Ectodermal cell (in vitro differentiated cells): ENCODE measurements around the gene DCLK1.

Experiments used
- H3K27ac ChIP-seq: 2 replicates; pipeline ENCODE4 v1.7.0; 2013; ENCODE audit warnings: mild to moderate bottlenecking, low read depth, low read length; ENCODE audit not compliant: insufficient read depth, poor library complexity, severe bottlenecking
- H3K27me3 ChIP-seq: 2 replicates; pipeline ENCODE4 v1.7.0; 2013; ENCODE audit warnings: mild to moderate bottlenecking, low read length; ENCODE audit not compliant: insufficient read depth, control insufficient read depth, poor library complexity, severe bottlenecking
- H3K36me3 ChIP-seq: one replicate; pipeline ENCODE4 v1.7.0; 2013; ENCODE audit warnings: low read length; ENCODE audit not compliant: control insufficient read depth, insufficient read depth
- H3K4me1 ChIP-seq: one replicate; pipeline ENCODE4 v1.7.0; 2013; ENCODE audit warnings: low read length; ENCODE audit not compliant: control insufficient read depth, insufficient read depth
- H3K4me3 ChIP-seq: 2 replicates; pipeline ENCODE4 v1.7.0; 2013; ENCODE audit warnings: low read depth, low read length, control low read depth; ENCODE audit not compliant: insufficient read depth
- H3K9me3 ChIP-seq: 2 replicates; pipeline ENCODE4 v1.7.0; 2013; ENCODE audit warnings: mild to moderate bottlenecking, low read length, moderate library complexity; ENCODE audit not compliant: control insufficient read depth
- WGBS, 2 experiments: methylation state at CpG; one replicate each; pipeline ENCODE4 v1.1.7; 2013; ENCODE audit warnings: missing lambda C conversion rate in 2 of 2; 5-methylcytosine and 5-hydroxymethylcytosine counted together

The DCLK1 gene

DNA sequence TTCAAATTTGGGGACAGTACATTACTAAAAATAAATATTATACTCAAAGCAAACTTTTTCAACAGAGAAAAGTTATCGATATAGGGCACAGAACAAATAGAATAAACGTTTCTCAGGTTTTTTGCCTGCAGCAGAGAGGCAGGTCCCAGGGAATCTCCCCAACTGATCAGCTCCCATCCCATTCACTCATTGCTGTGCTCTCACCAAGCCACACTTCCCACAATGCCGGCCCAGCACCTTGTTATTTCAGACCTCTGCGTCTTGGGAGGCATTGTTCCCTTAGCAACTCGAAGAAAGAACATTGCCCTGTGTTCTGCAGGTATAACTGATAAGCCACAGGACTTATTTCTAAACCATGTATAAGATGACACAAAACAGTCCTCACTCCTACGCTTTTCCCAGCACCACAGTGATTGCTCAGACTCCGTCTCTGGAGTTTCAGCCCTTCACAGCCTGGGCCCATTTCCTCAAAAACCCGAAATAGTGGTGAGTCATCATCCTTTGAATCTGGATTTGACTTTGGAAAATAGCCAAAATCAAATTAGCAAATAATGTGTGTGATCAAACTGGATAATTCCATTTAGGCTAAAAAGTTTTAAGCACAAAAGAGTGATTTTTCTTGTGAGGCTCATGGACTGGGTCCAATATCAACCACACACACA lies 100.4 kb downstream of the DCLK1 start:
- 85 to 87% methylated on average over 8 of the region's 8 CpGs for WGBS, 2 experiments
- Histone ChIP-seq H3K27ac (no peak overlapping the region), H3K4me3 (no peak overlapping the region), H3K36me3 (no peaks in the 10 kb centered on the region), H3K9me3 (no peaks in the 10 kb centered on the region), H3K27me3 (no peaks in the 10 kb centered on the region), H3K4me1 (peaks cover 8% of the 10 kb centered on the region)

- Histone ChIP-seq H3K36me3 (no peaks in the 10 kb centered on the region), H3K9me3 (no peaks in the 10 kb centered on the region), H3K4me3 (no peak overlapping the region), H3K27me3 (no peaks in the 10 kb centered on the region), H3K4me1 (no peaks in the 10 kb centered on the region), H3K27ac (no peak overlapping the region)
- 95% methylated on average over 5 of the region's 6 CpGs for WGBS, 2 experiments
These were observed 102.0 kb downstream of the DCLK1 start for GRCh38 chr13:36029166-36029565.

- 93 to 95% methylated on average over 6 of the region's 6 CpGs for WGBS, 2 experiments
- Histone ChIP-seq H3K4me3 (no peak overlapping the region), H3K4me1 (no peaks in the 10 kb centered on the region), H3K27me3 (no peaks in the 10 kb centered on the region), H3K27ac (no peak overlapping the region), H3K9me3 (no peaks in the 10 kb centered on the region), H3K36me3 (no peaks in the 10 kb centered on the region)
These were observed 102.7 kb downstream of the DCLK1 start for GRCh38 chr13:36028359-36029025.

DNA sequence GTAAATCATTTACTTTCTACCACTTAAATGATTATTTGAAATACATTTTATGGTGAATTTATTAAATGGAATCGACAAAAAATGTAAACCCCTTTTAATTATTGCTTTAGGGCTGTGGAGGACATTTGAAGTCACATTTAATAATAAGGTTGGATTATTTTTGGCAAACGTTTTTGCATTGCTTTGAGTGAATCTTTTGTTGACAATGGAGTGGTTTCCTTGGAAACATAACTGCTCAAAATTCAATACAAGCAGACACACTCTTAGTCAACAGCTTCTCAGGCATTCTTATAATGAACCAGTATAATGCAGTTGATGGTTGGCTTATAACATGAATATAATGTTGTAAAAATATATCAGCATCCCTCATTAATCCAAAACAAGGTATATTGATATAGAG lies 104.7 kb downstream of the DCLK1 start:
- no peaks in the 10 kb centered on the region for H3K27me3 ChIP-seq
- WGBS, 2 experiments = 80% methylated on average over 2 of the region's 2 CpGs; no CpG with 5 or more reads in 1 of the 2 experiments
- no peaks in the 10 kb centered on the region for H3K4me1 ChIP-seq
- no peak overlapping the region for H3K27ac ChIP-seq
- no peak overlapping the region for H3K4me3 ChIP-seq
- H3K9me3 ChIP-seq = no peaks in the 10 kb centered on the region
- no peaks in the 10 kb centered on the region for H3K36me3 ChIP-seq

DNA sequence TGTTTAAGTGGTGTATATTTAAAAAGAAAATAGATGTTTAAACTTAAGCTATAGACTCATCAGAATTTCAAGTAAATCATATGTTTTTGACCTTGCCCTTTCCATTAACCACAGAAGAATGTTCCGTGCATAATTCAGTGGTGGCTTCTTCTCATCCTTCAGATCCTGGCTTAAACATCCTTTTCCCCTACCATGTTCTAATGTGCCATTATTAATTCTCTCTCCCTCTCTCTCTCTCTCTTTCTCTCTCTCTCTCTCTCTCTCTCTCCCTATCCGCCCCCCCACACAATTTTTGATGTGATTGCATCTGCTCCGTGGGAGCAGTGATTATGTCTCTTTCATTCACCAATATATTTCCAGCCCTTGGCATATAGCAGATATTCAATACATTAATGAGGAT lies 116.4 kb downstream of the DCLK1 start:
- no peaks in the 10 kb centered on the region for H3K36me3 ChIP-seq
- H3K9me3 ChIP-seq = no peaks in the 10 kb centered on the region
- WGBS, 2 experiments = 96 to 99% methylated on average over 3 of the region's 3 CpGs
- no peaks in the 10 kb centered on the region for H3K27me3 ChIP-seq
- no peak overlapping the region for H3K4me3 ChIP-seq
- H3K27ac ChIP-seq = no peak overlapping the region
- H3K4me1 ChIP-seq = no peaks in the 10 kb centered on the region

GRCh38 chr13:36006894-36007675 lies 124.1 kb downstream of the DCLK1 start:
- no peak overlapping the region for H3K4me3 ChIP-seq
- H3K36me3 ChIP-seq = no peaks in the 10 kb centered on the region
- H3K4me1 ChIP-seq = no peaks in the 10 kb centered on the region
- no peaks in the 10 kb centered on the region for H3K9me3 ChIP-seq
- no peaks in the 10 kb centered on the region for H3K27me3 ChIP-seq
- 65 to 83% methylated on average over 2 to 4 of the region's 5 CpGs for WGBS, 2 experiments
- H3K27ac ChIP-seq = no peak overlapping the region

DNA sequence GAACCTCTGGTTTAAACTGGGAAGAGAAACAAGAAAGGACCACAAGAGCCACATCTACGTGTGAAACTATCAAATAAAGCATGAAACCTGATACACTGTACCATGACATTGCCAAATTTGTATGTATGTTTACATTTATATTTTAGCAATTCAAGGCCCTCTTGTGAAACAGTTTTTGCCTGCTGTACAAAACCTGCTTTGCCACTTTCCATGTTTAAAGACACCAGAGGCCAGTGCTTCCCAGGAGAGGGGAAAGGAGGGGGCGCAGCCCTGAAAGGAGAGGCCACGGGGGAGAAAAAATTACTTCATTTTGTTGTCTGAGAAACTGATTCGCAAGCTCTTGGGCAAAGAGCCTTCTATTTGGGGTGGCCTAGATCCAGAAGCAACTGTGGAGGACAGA lies 124.8 kb downstream of the DCLK1 start:
- 92 to 93% methylated on average over 4 of the region's 4 CpGs for WGBS, 2 experiments
- no peaks in the 10 kb centered on the region for H3K4me1 ChIP-seq
- no peak overlapping the region for H3K27ac ChIP-seq
- no peaks in the 10 kb centered on the region for H3K36me3 ChIP-seq
- H3K9me3 ChIP-seq = no peaks in the 10 kb centered on the region
- no peaks in the 10 kb centered on the region for H3K27me3 ChIP-seq
- H3K4me3 ChIP-seq = no peak overlapping the region

DNA sequence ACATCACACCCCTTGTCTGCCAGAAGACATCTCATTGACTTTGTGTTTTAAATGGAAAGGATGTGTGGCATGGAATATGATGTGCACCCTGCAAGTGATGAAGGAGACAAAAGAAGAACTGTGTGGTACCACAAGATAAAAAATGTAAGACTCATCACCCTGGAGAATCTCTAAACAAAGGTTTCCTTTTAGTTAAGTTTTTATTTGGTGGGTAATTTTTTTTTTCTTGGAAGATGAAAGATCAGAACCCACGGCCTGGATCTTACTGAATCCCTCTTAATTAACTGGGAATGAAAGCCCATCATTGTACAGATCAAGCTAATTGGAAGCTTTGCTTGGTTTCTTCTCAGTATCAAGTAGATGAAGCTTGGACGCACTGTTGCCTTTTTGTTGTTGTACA lies 129.6 kb downstream of the DCLK1 start:
- 90 to 96% methylated on average over 2 of the region's 2 CpGs for WGBS, 2 experiments

DNA sequence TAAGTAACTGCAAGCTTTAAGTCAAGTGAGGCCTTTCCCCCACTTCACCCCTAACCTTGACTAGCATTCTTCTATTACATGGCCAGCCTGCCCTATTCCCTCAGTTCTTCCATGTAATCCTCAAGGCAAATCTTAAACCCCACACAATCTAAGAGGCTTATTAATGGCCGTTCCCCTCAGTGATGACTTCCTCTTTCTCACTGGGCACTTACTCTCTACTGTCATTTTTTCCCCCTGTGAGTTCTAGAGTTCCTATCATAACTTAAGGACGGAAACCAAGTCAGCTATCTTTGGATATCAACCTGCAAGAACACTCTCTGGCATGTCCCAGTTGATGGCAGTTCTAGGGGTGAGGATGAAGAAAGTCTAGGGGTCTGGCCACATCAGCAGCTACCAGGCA lies 131.2 kb downstream of the DCLK1 start:
- H3K27me3 ChIP-seq = no peaks in the 10 kb centered on the region
- H3K4me1 ChIP-seq = no peaks in the 10 kb centered on the region
- no peak overlapping the region for H3K27ac ChIP-seq
- no peak overlapping the region for H3K4me3 ChIP-seq
- 83 to 92% methylated on average over 2 of the region's 2 CpGs for WGBS, 2 experiments
- H3K36me3 ChIP-seq = no peaks in the 10 kb centered on the region
- no peaks in the 10 kb centered on the region for H3K9me3 ChIP-seq

More for the DNA sequence above, 129.6 kb downstream of the DCLK1 start:
- Histone ChIP-seq H3K9me3 (no peaks in the 10 kb centered on the region), H3K27ac (no peak overlapping the region), H3K4me1 (no peaks in the 10 kb centered on the region), H3K27me3 (no peaks in the 10 kb centered on the region), H3K36me3 (no peaks in the 10 kb centered on the region), H3K4me3 (no peak overlapping the region)

DNA sequence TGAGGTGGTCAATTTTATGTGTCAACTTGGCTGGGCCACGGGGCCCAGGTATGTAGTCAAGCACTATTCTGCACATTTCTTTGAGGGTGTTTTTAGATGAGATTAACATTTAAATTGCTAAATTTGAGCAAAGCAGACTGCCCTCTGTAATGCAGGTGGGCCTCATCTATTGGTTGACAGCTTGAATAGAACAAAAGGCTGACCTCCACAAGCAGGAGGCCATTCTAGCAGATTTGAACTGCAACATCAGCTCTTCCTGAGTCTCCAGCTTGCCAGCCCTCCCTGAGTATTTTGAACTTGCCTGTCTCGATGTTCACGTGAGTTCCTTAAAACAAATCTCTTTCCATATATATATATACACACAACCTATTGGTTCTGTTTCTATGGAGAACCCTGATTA lies 134.8 kb downstream of the DCLK1 start:
- Histone ChIP-seq H3K27ac (no peak overlapping the region), H3K4me3 (no peak overlapping the region), H3K27me3 (no peaks in the 10 kb centered on the region), H3K9me3 (no peaks in the 10 kb centered on the region), H3K36me3 (no peaks in the 10 kb centered on the region), H3K4me1 (no peaks in the 10 kb centered on the region)
- 82 to 87% methylated on average over 3 of the region's 3 CpGs for WGBS, 2 experiments
